ENCODE measurements around the gene HADHA.

Gene HADHA

DNA sequence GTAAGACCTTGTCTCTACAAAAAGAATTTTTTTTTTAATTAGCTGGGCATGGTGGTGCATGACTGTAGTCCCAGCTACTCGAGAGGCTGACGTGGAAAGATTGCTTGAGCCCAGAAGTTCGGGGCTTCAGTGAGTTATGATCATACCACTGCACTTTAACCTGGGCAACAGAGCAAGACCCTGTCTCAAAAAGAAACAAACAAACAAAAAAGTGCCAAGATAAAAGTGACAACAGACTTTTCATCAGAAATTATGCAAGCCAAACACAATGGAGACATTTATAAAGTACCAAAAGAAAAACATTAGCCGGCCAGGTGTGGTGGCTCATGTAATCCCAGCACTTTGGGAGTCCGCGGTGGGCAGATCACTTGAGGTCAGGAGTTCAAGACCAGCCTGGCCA lies 26.7 kb downstream of the HADHA start:
- no peak for TF ChIP-seq CTCF (IDR thresholded peaks at IDR 0.05)

DNA sequence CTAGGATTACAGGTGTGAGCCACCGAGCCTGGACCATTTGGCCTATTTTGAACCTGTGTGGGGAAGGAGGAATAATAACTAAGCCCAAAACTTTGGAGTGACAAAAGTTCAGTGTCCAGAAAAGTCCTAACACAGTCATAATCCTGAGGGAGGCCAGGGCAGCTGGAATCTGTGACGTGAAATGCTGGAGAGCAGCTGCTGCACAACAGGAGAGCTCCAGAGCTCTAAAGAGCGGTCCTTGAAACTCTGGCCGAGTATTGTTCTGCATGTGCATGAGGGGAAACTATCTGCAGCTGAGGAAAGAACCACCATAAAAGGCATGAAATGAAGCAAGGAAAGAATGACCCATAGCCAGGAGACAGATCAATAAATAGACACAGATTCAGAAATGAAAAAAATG lies 27.8 kb downstream of the HADHA start:
- no peak for TF ChIP-seq CTCF (IDR thresholded peaks at IDR 0.05)

GRCh38 chr2:26215833-26216232 lies 28.6 kb downstream of the HADHA start:
- TF ChIP-seq CTCF (IDR thresholded peaks at IDR 0.05), result no peak

- no peak for TF ChIP-seq CTCF (IDR thresholded peaks at IDR 0.05)
These were observed 29.7 kb downstream of the HADHA start for GRCh38 chr2:26214759-26215158.

GRCh38 chr2:26212011-26212410 lies 32.4 kb downstream of the HADHA start:
- no peak for TF ChIP-seq CTCF (IDR thresholded peaks at IDR 0.05)

GRCh38 chr2:26203906-26204305 lies 40.5 kb downstream of the HADHA start:
- TF ChIP-seq CTCF (IDR thresholded peaks at IDR 0.05), result no peak

GRCh38 chr2:26202981-26203490 lies 41.4 kb downstream of the HADHA start:
- TF ChIP-seq CTCF (IDR thresholded peaks at IDR 0.05), result no peak

DNA sequence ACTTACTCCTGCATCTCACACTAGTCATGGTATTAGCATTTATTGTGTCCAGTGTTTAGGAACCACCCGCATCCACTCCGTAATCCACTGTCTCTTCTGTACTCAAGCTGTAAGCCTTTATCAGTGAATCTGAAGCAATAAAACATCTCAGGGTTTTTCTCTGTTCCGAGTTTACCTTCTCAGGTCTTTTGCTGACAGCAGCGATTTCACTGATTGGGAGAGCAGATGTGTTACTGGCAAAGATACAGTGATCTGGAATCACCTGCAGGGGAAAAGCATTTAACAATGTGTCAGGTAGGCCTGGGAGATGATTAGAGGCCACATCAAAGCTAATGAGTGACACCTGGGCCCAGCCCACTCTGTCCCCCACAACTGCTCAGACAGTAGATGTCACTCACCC lies 46.9 kb downstream of the HADHA start:
- no peak for TF ChIP-seq CTCF (IDR thresholded peaks at IDR 0.05)

Data from LNCAP (cell line).